H9 (cell line): ENCODE measurements around the gene GNPTAB. TPM values are rescaled to one million over a fixed set of nuclear protein-coding genes. Genes with fewer than 3 reads are reported as not detected.

Experiments used
- DNase-seq: peaks from one replicate; pipeline ENCODE4 v3.0.0-alpha.2; 2017
- H2AFZ ChIP-seq: one replicate; pipeline ENCODE4 v1.6.1; 2013; ENCODE audit warnings: mild to moderate bottlenecking, low read length, control low read depth, moderate library complexity
- H2AK5ac ChIP-seq: 2 replicates; pipeline ENCODE4 v1.6.1; 2013; ENCODE audit warnings: low read length, control low read depth, mixed read lengths; ENCODE audit not compliant: insufficient read length
- H2BK120ac ChIP-seq: one replicate; pipeline ENCODE4 v1.6.1; 2013; ENCODE audit warnings: low read depth, mild to moderate bottlenecking, low read length, control low read depth, inconsistent platforms; ENCODE audit not compliant: poor library complexity, severe bottlenecking
- H2BK12ac ChIP-seq: 2 replicates; pipeline ENCODE4 v1.6.1; 2013; ENCODE audit warnings: low read length, control low read depth, mixed read lengths, low read depth; ENCODE audit not compliant: insufficient read length
- H2BK15ac ChIP-seq: 2 replicates; pipeline ENCODE4 v1.6.1; 2013; ENCODE audit warnings: low read depth, low read length, control low read depth
- H2BK20ac ChIP-seq: one replicate; pipeline ENCODE4 v1.6.1; 2013; ENCODE audit warnings: low read depth, mild to moderate bottlenecking, low read length, control low read depth, inconsistent platforms; ENCODE audit not compliant: poor library complexity, severe bottlenecking
- H2BK5ac ChIP-seq: 2 replicates; pipeline ENCODE4 v1.6.1; 2013; ENCODE audit warnings: low read length, control low read depth, mixed read lengths; ENCODE audit not compliant: insufficient read length
- H3K14ac ChIP-seq: 2 replicates; pipeline ENCODE4 v1.6.1; 2013; ENCODE audit warnings: low read length, control low read depth; ENCODE audit not compliant: insufficient read depth
- H3K18ac ChIP-seq: 2 replicates; pipeline ENCODE4 v1.6.1; 2013; ENCODE audit warnings: low read depth, mild to moderate bottlenecking, mixed read lengths, low read length, control low read depth; ENCODE audit not compliant: insufficient read length
- H3K23ac ChIP-seq: 2 replicates; pipeline ENCODE4 v1.6.1; 2013; ENCODE audit warnings: low read length, control low read depth, mixed read lengths, low read depth; ENCODE audit not compliant: insufficient read length
- H3K23me2 ChIP-seq: 2 replicates; pipeline ENCODE4 v1.6.1; 2013; ENCODE audit warnings: low read depth, mild to moderate bottlenecking, mixed read lengths, low read length, control low read depth; ENCODE audit not compliant: insufficient read length, poor library complexity, severe bottlenecking
- H3K27ac ChIP-seq: 2 replicates; pipeline ENCODE4 v1.5.1; 2013; ENCODE audit warnings: low read length, control low read depth, mixed read lengths, low read depth; ENCODE audit not compliant: insufficient read length
- H3K27me3 ChIP-seq: 2 replicates; pipeline ENCODE4 v1.6.1; 2013; ENCODE audit warnings: low read length, control low read depth, inconsistent platforms; ENCODE audit not compliant: insufficient read depth
- H3K4ac ChIP-seq: 2 replicates; pipeline ENCODE4 v1.6.1; 2013; ENCODE audit warnings: low read depth, mild to moderate bottlenecking, control low read depth, inconsistent platforms, low read length, moderate library complexity
- H3K4me1 ChIP-seq: 2 replicates; pipeline ENCODE4 v1.6.1; 2013; ENCODE audit warnings: low read length, control low read depth, inconsistent platforms; ENCODE audit not compliant: insufficient read depth
- H3K4me2 ChIP-seq: 2 replicates; pipeline ENCODE4 v1.6.1; 2013; ENCODE audit warnings: low read length, control low read depth, mixed read lengths; ENCODE audit not compliant: insufficient read length, insufficient read depth
- H3K56ac ChIP-seq: 2 replicates; pipeline ENCODE4 v1.6.1; 2013; ENCODE audit warnings: low read depth, mild to moderate bottlenecking, mixed read lengths, low read length, control low read depth; ENCODE audit not compliant: insufficient read length
- H3K79me1 ChIP-seq: 2 replicates; pipeline ENCODE4 v1.6.1; 2013; ENCODE audit warnings: low read depth, mild to moderate bottlenecking, moderate library complexity, low read length, control low read depth, inconsistent platforms; ENCODE audit not compliant: insufficient read depth, poor library complexity, severe bottlenecking
- H3K79me2 ChIP-seq: 2 replicates; pipeline ENCODE4 v1.6.1; 2013; ENCODE audit warnings: low read length, control low read depth, inconsistent platforms; ENCODE audit not compliant: insufficient read depth
- H3K9ac ChIP-seq: 2 replicates; pipeline ENCODE4 v1.6.1; 2013; ENCODE audit warnings: low read length, control low read depth, mixed read lengths; ENCODE audit not compliant: insufficient read length; ENCODE audit errors: extremely low read depth
- H3K9me3 ChIP-seq: one replicate; pipeline ENCODE4 v1.6.1; 2013; ENCODE audit warnings: low read depth, low read length, inconsistent platforms; ENCODE audit not compliant: control insufficient read depth
- H3T11ph ChIP-seq: one replicate; pipeline ENCODE4 v1.6.1; 2013; ENCODE audit warnings: mild to moderate bottlenecking, low read length, control low read depth, inconsistent platforms
- H4K20me1 ChIP-seq: one replicate; pipeline ENCODE4 v1.6.1; 2013; ENCODE audit not compliant: control insufficient read depth, insufficient read length, insufficient read depth
- H4K5ac ChIP-seq: 2 replicates; pipeline ENCODE4 v1.6.1; 2013; ENCODE audit warnings: low read depth, mild to moderate bottlenecking, mixed read lengths, low read length, control low read depth; ENCODE audit not compliant: insufficient read length
- H4K8ac ChIP-seq: replicated peaks from 2 replicates; pipeline ENCODE4 v1.6.1; 2013; ENCODE audit warnings: low read length, control low read depth, mixed read lengths, low read depth; ENCODE audit not compliant: insufficient read length
- H4K91ac ChIP-seq: 2 replicates; pipeline ENCODE4 v1.6.1; 2013; ENCODE audit warnings: low read depth, mild to moderate bottlenecking, moderate library complexity, mixed read lengths, low read length, control low read depth; ENCODE audit not compliant: insufficient read length
- H3K27ac Mint-ChIP-seq, 3 experiments: 2 replicates in 2 of 3; 3 replicates in 1 of 3; pipeline ENCODE4 v1.8.0; 2020 to 2021; ENCODE audit warnings: mixed read lengths in 3 of 3, mild to moderate bottlenecking in 1 of 3, moderate library complexity in 1 of 3
- H3K27me3 Mint-ChIP-seq: 2 replicates; pipeline ENCODE4 v1.8.0; 2021; ENCODE audit warnings: low read depth, mild to moderate bottlenecking, moderate library complexity, mixed read lengths
- H3K36me3 Mint-ChIP-seq, 3 experiments: 2 replicates in 2 of 3; 3 replicates in 1 of 3; pipeline ENCODE4 v1.8.0; 2020 to 2021; ENCODE audit warnings: low read depth in 3 of 3, mixed read lengths in 3 of 3; ENCODE audit not compliant: insufficient read depth in 1 of 3
- H3K4me1 Mint-ChIP-seq, 2 experiments: 2 replicates each; pipeline ENCODE4 v1.8.0; 2020; ENCODE audit warnings: mixed read lengths in 2 of 2
- H3K4me3 Mint-ChIP-seq, 2 experiments: 2 replicates in 1 of 2; 3 replicates in 1 of 2; pipeline ENCODE4 v1.8.0; 2020 to 2021; ENCODE audit warnings: mild to moderate bottlenecking in 2 of 2, mixed read lengths in 2 of 2, moderate library complexity in 1 of 2
- H3K9me3 Mint-ChIP-seq, 2 experiments: 2 replicates in 1 of 2; 3 replicates in 1 of 2; pipeline ENCODE4 v1.8.0; 2020; ENCODE audit warnings: mild to moderate bottlenecking in 2 of 2, mixed read lengths in 2 of 2, moderate library complexity in 1 of 2
- WGBS: extraction: QIAGEN DNeasy Blood & Tissue Kit; methylation state at CpG from one replicate; pipeline ENCODE4 v1.1.7; 2013; ENCODE audit warnings: missing lambda C conversion rate, low lambda C conversion rate, mixed read lengths; ENCODE audit not compliant: insufficient read length; ENCODE audit errors: extremely low coverage; 5-methylcytosine and 5-hydroxymethylcytosine counted together
- total RNA-seq: library from RNA; stranded (reverse); gene quantifications from 2 replicates; pipeline ENCODE4 v1.2.1, GENCODE V29; 2021
- TF ChIP-seq, protein P1 (sequence below): fragments of 200-600 bp; sonication (generic); conservative IDR thresholded peaks from 3 replicates; pipeline ENCODE4 v1.8.0; 2021; ENCODE audit warnings: antibody characterized with exemption, mild to moderate bottlenecking

GNPTAB gene
- total RNA-seq, 1 experiment from 2014 or later = 44.3 TPM

DNA sequence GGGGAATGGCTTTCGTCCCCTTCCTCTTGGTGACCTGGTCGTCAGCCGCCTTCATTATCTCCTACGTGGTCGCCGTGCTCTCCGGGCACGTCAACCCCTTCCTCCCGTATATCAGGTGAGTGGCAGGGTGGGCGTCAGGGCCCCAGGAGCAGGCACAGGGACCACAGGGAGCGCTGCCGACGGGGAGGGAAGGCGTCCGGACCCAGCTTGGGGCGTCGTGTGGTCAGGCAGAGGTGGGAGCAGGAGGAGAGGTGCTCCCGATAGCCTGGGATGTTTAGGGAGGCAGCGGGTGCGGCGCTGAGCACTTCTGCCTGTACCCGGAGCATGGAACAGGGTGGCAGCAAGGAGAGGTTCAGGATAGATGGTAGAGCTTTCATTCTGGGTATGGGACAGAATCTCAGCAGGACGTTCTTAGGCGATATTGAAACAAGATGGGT lies 47.1 kb upstream of the GNPTAB start:
- Histone ChIP-seq H3K4me2 (peak overlapping the region; percentile 71), H3K23ac (no peak overlapping the region), H3K4ac (no peak overlapping the region), H3K14ac (peak overlapping the region; percentile 80), H4K5ac (no peak overlapping the region), H3T11ph (no peak overlapping the region), H3K9me3 (no peaks in the 10 kb centered on the region), H3K79me2 (no peaks in the 10 kb centered on the region), H3K79me1 (no peaks in the 10 kb centered on the region), H2BK5ac (no peak overlapping the region), H2AK5ac (no peak overlapping the region), H3K27ac (no peak overlapping the region), H2BK20ac (no peak overlapping the region), H2BK15ac (no peak overlapping the region), H3K9ac (peak overlapping the region; percentile 39), H4K20me1 (no peaks in the 10 kb centered on the region), H3K56ac (no peak overlapping the region), H2BK12ac (no peak overlapping the region), H4K91ac (no peak overlapping the region), H3K4me1 (no peaks in the 10 kb centered on the region), H2BK120ac (no peak overlapping the region), H4K8ac (no peak overlapping the region), H3K18ac (no peak overlapping the region), H3K27me3 (no peaks in the 10 kb centered on the region; the same call in 1 of the 2 replicates), H3K23me2 (peaks cover 9% of the 10 kb centered on the region), H2AFZ (peak overlapping the region; percentile 4)
- H3K9me3 Mint-ChIP-seq = peaks cover 2% of the 10 kb centered on the region in 2 experiments; a peak in 2 of 5 replicates
- H3K4me3 Mint-ChIP-seq = peak overlapping the region; percentile 85 to 94
- WGBS = no CpG with 5 or more reads among the region's 24 CpGs
- H3K36me3 Mint-ChIP-seq = peaks cover 0 to 9% (median 7%) of the 10 kb centered on the region in 3 experiments; a peak in 5 of 7 replicates
- H3K27ac Mint-ChIP-seq = peak overlapping the region in 1 of 3 experiments; percentile 89; a peak in 1 of 7 replicates
- TF ChIP-seq, protein P1, sequence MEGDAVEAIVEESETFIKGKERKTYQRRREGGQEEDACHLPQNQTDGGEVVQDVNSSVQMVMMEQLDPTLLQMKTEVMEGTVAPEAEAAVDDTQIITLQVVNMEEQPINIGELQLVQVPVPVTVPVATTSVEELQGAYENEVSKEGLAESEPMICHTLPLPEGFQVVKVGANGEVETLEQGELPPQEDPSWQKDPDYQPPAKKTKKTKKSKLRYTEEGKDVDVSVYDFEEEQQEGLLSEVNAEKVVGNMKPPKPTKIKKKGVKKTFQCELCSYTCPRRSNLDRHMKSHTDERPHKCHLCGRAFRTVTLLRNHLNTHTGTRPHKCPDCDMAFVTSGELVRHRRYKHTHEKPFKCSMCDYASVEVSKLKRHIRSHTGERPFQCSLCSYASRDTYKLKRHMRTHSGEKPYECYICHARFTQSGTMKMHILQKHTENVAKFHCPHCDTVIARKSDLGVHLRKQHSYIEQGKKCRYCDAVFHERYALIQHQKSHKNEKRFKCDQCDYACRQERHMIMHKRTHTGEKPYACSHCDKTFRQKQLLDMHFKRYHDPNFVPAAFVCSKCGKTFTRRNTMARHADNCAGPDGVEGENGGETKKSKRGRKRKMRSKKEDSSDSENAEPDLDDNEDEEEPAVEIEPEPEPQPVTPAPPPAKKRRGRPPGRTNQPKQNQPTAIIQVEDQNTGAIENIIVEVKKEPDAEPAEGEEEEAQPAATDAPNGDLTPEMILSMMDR = no peak
- H3K27me3 Mint-ChIP-seq = peaks cover 16% of the 10 kb centered on the region
- peak; percentile 61 for DNase-seq
- H3K4me1 Mint-ChIP-seq = peaks cover 11% of the 10 kb centered on the region in 2 experiments
